ENCODE data around the gene TENM3.

The TENM3 gene

DNA sequence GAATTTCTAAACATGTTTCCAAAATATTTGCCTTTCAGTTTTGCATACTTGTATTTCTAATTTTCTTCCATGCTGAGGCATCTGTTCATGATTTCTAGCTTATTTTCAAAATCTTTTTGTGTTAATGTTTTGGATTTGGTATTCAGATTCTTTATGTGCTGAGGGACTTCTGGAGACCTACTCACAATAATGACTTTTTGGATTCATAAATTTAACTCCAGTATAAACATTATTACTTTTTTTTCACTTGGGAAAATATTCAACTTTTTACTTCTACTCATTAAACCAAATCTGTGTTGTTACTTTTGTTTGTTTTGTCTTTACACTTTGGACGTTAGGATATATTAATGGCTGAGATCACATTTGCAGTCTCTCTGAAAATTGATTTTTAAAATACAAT lies 183.7 kb downstream of the TENM3 start:
- TF ChIP-seq, protein P1, sequence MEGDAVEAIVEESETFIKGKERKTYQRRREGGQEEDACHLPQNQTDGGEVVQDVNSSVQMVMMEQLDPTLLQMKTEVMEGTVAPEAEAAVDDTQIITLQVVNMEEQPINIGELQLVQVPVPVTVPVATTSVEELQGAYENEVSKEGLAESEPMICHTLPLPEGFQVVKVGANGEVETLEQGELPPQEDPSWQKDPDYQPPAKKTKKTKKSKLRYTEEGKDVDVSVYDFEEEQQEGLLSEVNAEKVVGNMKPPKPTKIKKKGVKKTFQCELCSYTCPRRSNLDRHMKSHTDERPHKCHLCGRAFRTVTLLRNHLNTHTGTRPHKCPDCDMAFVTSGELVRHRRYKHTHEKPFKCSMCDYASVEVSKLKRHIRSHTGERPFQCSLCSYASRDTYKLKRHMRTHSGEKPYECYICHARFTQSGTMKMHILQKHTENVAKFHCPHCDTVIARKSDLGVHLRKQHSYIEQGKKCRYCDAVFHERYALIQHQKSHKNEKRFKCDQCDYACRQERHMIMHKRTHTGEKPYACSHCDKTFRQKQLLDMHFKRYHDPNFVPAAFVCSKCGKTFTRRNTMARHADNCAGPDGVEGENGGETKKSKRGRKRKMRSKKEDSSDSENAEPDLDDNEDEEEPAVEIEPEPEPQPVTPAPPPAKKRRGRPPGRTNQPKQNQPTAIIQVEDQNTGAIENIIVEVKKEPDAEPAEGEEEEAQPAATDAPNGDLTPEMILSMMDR (IDR thresholded peaks at IDR 0.05; ENCODE audit: control insufficient read depth, insufficient read depth, low read depth, low read length, missing control alignments): no peak
- H3K4me3 ChIP-seq (ENCODE audit: control insufficient read depth, low read depth, low read length): no peak overlapping the region
- DNase-seq (ENCODE audit: low read depth): no peak

DNA sequence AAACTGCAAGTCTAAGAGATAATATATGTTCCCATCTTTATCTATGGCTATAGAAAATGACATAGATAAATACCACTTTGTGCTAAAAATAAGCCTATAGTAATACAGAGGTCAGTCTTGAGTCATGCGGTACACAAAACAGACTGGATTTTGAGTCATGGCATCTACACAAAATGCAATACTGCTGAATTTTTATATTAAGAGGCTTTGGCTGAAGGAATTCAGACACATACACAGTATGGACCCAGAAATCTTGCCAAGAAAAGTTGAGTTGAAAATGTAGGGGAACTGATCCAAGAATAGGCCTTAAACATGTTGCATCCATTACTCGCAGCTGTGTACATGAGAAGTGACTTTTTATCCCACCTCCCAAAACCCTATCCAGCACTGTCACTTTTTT lies 184.4 kb downstream of the TENM3 start:
- TF ChIP-seq, protein P1 (IDR thresholded peaks at IDR 0.05; ENCODE audit: control insufficient read depth, insufficient read depth, low read depth, low read length, missing control alignments): no peak
- DNase-seq (ENCODE audit: low read depth): no peak
- H3K4me3 ChIP-seq (ENCODE audit: control insufficient read depth, low read depth, low read length): no peak overlapping the region

DNA sequence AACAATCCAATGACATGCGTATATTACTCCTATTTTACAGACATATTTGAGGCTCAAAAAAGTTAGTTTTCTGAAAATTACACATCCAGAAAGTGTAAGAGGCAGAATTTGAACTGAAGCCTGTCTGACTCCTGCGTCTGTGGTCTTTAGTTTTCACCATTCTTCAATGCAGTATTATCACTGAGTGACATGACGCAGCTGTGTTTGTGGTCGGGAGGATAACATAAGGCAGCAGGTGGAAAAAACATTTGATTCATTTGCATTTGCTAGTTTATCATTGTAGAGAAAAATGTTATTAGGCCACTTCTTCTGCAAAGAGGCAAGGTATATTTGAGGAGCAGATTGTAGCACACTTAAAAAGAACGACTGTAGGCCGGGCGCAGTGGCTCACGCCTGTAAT lies 186.7 kb downstream of the TENM3 start:
- DNase-seq (ENCODE audit: low read depth): no peak
- TF ChIP-seq, protein P1 (IDR thresholded peaks at IDR 0.05; ENCODE audit: control insufficient read depth, insufficient read depth, low read depth, low read length, missing control alignments): no peak
- H3K4me3 ChIP-seq (ENCODE audit: control insufficient read depth, low read depth, low read length): no peak overlapping the region

DNA sequence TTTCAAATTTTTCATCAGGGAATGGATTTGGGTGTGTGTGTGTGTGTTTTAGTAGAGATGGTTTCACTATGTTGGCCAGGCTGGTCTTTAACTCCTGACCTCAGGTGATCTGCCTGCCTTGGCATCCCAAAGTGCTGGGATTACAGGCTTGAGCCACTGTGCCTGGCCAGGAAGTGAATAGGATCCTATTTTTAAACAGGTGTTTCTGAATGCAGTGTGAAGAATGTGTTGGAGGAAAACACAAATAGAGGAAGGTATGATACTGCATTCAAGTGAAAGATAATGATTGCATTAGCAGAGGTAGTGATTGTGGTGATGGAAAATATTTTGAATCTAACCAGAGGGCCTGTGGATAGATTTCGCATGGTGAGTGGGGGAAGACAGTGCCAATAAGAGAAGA lies 189.6 kb downstream of the TENM3 start:
- TF ChIP-seq, protein P1 (IDR thresholded peaks at IDR 0.05; ENCODE audit: control insufficient read depth, insufficient read depth, low read depth, low read length, missing control alignments): no peak
- H3K4me3 ChIP-seq (ENCODE audit: control insufficient read depth, low read depth, low read length): no peak overlapping the region
- no peak for DNase-seq (ENCODE audit: low read depth)

DNA sequence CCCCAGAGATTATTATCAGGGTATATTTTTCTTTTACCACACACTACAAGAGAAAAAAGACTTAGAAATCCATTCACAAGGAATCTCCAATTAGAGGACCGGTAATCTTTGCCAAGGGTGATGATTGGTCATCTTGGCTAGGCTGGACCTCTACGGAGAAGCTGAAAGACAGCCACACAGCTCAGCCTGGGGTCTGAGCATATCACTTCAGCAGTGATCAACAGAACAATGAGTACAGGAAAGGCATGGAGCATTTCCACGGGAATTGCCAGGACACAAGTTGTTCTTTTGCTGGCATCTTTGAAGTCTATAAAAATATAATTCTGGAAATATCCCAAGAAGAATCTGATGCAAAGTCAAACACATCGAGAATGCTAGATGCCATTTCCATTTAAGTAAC lies 191.5 kb downstream of the TENM3 start:
- TF ChIP-seq, protein P1 (IDR thresholded peaks at IDR 0.05; ENCODE audit: control insufficient read depth, insufficient read depth, low read depth, low read length, missing control alignments): no peak
- H3K4me3 ChIP-seq (ENCODE audit: control insufficient read depth, low read depth, low read length): no peak overlapping the region
- DNase-seq (ENCODE audit: low read depth): no peak

DNA sequence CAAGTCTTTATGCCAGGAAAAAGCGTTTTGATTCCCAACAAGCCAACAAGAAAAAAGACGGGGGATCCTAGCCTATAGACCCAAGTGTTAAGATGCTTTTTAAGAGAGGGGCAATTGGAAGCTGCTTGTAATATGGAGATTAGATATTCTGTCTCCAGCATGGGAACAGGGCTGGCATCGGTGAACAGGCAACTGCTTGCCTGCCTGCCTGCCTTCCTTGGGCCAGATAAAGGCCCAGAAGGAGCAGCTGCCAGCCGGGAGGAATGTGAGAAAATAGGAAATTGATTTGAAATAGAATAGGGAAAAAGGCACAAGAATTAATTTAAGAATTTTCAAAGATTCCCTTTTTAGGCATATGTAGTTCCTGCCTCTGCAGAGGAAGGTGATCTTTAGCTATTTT lies 192.2 kb downstream of the TENM3 start:
- no peak for DNase-seq (ENCODE audit: low read depth)
- TF ChIP-seq, protein P1 (IDR thresholded peaks at IDR 0.05; ENCODE audit: control insufficient read depth, insufficient read depth, low read depth, low read length, missing control alignments): no peak
- H3K4me3 ChIP-seq (ENCODE audit: control insufficient read depth, low read depth, low read length): no peak overlapping the region

DNA sequence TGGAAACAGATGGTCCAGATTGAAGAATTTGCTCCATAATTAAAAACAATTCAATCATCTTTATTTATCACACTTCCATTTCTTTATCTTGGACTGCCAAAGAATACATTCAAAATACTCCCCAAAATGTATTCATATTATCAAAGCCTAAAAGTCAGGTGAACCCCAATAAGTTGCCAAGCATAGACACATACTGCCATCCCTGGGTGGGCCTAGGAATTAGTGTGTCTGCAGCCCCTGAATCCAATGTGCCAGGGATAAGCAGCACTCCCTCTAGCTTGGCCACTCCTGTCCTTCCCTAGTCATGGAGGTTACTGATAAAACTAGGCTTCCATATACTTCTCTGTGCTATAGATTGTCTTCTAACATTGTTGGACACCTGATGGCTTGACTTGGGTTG lies 199.9 kb downstream of the TENM3 start:
- DNase-seq (ENCODE audit: low read depth): no peak
- H3K4me3 ChIP-seq (ENCODE audit: control insufficient read depth, low read depth, low read length): no peak overlapping the region
- TF ChIP-seq, protein P1 (IDR thresholded peaks at IDR 0.05; ENCODE audit: control insufficient read depth, insufficient read depth, low read depth, low read length, missing control alignments): no peak
